GM19372 (cell line): ENCODE data around the gene GPC5.
"Not testable (repeated sequence)": the region's sequence is repeated elsewhere in the genome, so short reads cannot be mapped to it uniquely, and the experiment has no call there.

Source experiments
- ATAC-seq: cut with Tn5 transposase; IDR thresholded peaks from one replicate; pipeline ENCODE4 v1.9.1; 2021; ENCODE audit warnings: mild to moderate bottlenecking, low read depth, moderate library complexity; ENCODE audit not compliant: unreplicated experiment

Gene GPC5

DNA sequence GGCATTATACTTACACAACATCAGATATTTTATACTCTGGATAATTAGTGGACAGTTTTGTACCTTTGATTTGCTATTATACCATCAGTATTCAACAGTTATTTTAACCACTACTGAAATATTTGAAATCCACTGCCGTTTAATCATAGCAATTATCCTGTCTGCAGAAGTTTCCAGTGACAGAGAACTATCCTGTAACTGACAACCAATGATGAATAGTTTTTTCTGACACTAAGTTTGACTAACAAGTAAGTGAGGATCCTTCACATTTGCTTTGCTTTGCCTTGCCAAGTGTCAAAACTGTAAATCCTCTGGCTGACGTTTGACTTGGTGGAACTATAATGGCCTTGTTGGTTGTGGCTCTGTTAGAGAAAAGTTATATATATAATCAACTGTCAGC is 410.7 kb downstream of the GPC5 start:
- no peak for ATAC-seq

- no peak for ATAC-seq
These were observed 414.8 kb downstream of the GPC5 start for GRCh38 chr13:91813253-91813652.

DNA sequence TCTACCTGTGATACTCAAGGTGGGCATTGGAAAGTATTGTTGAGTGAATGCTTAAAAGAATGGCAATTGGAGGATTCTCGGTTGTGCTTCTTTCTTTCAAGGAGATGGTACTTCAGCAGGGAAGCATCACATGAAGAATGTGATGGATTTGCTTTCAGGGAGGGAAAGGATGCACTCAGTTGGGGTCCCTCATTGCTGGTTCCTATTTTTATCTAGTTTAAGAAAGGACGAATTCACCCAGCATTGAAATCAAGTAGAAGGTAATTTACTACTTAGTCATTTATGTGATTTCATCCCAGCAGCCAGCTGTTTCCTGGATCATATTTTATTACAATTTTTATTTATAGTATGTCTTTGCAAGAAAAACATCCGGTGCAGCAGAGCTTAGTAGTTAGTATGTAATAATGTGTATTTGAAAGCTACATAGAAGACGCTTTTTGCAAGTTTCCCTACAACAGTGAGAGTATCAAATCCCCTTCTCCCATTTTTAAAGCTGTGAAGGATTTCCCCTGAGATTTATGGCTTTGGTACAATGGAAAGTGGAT is 417.9 kb downstream of the GPC5 start:
- ATAC-seq: no peak

- no peak for ATAC-seq
These were observed 418.8 kb downstream of the GPC5 start for GRCh38 chr13:91817250-91817649.

DNA sequence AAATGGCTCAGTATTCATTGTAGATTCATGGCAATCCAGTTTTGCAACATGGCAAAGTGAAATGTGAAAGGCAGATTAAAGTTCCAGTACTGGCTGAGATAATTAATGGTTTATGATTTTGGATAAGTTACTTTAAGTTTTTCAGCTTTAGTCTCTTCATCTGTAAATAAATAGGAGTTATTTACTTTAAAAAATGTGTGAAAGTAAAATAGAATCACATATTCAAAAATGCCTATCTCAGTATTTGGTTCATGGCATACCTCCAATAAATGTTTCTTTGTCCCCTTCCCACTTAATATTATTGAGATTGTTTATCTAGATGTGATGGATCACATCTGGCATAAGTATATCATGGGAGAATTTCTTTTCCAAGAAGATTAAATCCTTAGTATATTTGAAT is 426.0 kb downstream of the GPC5 start:
- no peak for ATAC-seq

DNA sequence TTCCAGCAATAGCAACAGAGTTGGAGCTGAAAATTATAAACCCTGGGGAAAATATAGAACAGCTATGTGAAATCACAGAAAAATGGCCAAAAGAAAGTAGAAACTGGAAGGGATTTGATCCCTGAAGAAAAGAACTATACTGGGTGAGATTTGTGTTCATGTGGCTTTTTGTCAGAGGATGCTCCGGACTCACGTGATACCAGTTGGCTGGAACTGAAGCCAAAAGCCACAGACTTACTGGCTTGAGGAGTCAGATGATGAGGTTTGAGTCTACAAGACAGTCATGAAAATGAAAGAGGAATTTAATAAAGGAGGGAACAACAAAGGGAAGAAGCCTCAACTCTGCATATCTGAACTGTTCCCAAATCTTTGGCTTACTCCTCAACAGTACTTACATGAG is 427.1 kb downstream of the GPC5 start:
- no peak for ATAC-seq

DNA sequence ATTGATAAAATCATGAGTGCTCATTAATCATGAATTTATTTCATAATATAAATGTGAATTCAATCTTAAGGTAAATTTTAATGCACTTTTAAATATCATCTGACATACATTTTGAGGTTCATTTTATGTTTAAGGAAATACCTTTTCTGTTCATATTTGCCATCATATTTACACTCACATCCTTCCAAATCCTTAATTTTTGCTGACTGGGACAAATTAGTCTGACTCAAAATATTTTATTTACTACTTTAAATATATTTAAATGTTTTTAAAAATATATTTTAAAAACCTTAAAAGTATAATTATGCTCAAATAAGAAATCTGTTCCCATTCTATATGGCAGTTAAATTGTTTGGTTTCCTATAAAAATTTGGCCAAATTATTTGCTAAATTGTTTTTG is 438.1 kb downstream of the GPC5 start:
- ATAC-seq: no peak

DNA sequence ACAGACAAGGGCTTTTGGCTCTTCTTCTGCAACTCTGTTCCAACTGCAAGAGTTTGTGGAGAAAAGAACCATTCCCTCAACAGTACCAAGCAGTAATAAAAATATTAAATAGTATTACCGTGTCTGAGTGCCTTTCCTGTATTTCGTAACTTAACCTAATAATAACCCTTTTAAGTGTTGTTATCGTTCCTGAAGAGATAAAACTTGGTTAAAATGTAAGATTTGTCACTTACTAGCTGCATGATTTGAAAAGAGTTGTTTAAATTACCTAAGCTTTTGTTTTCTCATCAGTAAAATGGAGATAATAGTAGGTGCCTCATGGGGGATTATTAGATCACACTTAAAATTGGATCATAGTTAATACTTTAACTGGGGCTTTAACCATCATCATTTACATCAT is 447.2 kb downstream of the GPC5 start:
- no peak for ATAC-seq

DNA sequence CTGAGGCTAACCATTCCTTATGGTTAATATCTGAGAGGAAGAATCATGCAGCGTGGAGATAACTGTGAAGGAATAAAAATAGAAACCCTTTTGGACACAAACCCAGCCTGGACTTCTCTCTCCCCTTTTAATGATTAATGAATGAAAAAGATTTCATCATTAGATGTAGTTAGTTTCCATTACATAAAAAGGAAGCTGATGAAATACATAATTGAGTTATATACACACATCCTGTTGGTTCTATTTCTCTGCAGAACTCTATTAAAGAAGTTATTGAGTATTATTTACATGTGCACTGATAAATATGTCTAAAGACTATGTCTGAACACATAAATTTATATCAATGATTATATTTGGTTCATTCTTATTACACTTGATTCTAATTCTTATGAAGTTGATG is 465.3 kb downstream of the GPC5 start:
- ATAC-seq: no peak

- ATAC-seq: no peak
These were observed 469.9 kb downstream of the GPC5 start for GRCh38 chr13:91868351-91868750.

DNA sequence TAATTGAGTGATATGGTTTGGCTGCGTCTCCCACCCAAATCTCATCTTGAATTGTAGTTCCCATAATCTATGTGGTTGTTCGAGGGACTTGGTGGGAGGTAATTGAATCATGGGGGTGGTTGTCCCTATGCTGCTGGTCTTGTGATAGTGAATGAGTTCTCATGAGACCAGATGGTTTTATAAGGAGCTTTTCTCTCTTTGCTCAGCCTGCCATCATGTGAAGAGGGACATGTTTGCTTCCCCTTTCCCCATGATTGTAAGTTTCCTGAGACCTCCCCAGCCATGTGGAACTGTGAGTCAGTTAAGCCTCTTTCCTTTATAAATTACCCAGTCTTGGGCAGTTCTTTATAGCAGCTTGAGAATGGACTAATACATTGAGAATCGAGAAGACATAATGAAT is 480.1 kb downstream of the GPC5 start:
- no peak for ATAC-seq

DNA sequence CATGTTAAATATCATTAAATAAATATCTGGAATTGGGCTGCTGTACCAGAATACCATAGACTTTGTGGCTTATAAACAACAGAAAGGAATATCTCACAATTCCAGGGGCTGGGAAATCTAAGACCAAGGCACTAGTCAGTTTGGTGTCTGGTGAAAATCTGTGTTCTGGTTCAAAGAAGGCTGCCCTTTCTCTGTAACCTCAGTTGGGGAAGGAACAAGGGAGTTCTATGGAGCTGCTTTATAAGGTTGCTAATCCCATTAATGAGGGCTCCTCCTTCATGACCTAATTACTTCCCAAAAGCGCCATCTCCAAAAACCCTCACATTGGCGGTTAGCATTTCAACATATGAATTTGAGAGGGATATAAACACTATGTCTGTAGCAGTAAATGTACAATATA is 480.9 kb downstream of the GPC5 start:
- no peak for ATAC-seq

- no peak for ATAC-seq
These were observed 484.5 kb downstream of the GPC5 start for GRCh38 chr13:91882918-91883317.

- no peak for ATAC-seq
These were observed 491.2 kb downstream of the GPC5 start for GRCh38 chr13:91889641-91890040.

DNA sequence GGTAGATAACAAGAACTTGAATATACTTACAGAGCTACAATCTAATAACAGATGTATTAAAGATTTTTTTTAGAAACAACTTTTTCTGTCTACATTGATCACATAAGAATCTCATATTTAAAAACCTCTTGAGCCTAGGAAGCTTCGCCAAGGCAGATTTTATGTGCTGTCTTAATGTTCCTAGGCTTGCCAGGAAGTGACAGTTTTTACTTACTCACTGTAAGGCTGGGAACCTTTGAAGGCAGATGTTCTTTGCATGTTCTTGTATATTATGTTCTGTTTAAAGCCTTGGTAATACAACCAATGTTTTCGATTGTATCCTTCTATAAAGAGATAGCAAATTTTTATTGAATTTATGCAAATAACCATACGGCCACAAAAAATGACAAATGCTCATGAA is 492.7 kb downstream of the GPC5 start:
- no peak for ATAC-seq

GRCh38 chr13:91893040-91893439 is 494.6 kb downstream of the GPC5 start:
- ATAC-seq: no peak

- no peak for ATAC-seq
These were observed 495.9 kb downstream of the GPC5 start for GRCh38 chr13:91894316-91894715.

DNA sequence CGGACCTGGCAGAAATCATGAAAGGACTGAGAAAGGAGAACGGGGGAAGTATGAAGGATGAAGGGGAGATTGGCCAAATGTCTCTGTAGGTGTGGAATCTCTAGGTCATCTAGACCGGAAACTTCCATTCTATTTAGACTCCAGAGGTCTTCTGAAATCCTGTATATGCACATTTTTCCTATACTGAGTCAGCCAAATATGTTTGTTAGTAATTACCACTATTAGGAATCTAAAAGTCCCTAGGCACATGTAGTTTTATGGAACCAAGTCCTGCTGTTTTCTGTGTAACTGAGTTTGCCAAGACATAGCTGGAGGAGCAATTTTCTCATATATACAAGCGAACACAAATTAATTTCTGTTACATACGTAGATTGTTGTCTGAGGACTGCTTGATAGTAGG is 498.1 kb downstream of the GPC5 start:
- no peak for ATAC-seq

DNA sequence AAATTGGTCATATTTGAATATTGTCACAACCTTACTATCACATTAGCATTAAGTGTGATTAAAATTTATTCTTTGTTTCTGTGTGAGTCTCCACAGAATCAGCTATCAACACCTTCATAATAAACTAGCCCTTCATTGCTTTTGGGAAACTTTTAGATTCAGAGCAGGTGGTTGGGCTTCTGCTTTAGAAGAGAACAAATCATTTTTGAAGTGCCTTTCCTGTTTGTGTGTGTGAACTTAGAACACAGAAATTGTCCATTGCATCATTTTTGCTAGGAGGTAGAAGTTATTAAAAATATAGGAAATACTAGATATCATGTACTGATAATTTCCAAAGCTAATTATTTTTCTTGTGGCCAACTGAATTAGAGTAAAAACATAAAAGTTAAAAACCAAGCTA is 500.6 kb downstream of the GPC5 start:
- ATAC-seq: not testable (repeated sequence)

GRCh38 chr13:91902291-91902690 is 503.9 kb downstream of the GPC5 start:
- ATAC-seq: no peak

GRCh38 chr13:91904005-91904404 is 505.6 kb downstream of the GPC5 start:
- ATAC-seq: no peak

GRCh38 chr13:91904597-91904996 is 506.2 kb downstream of the GPC5 start:
- ATAC-seq: no peak

- ATAC-seq: no peak
These were observed 509.0 kb downstream of the GPC5 start for GRCh38 chr13:91907398-91907797.
